Activated T-cell treated with anti-CD3 and anti-CD28 coated beads, Interleukin-2, amount 50 U/mL, for 4 hours (primary cell): Measurements from ENCODE around the gene EID2. TPM values are rescaled to one million over a fixed set of nuclear protein-coding genes. Genes with fewer than 3 reads are reported as not detected.

Source experiments
- ATAC-seq, 2 donors: fragments of 200-7000 bp; cut with Tn5 transposase; one replicate each; pipeline ENCODE4 v1.10.0; 2021
- DNase-seq: peaks from one replicate; pipeline ENCODE4 v3.0.0-alpha.2; 2020
- H3K27me3 Mint-ChIP-seq: one replicate; pipeline ENCODE4 v1.8.0; 2021; ENCODE audit warnings: low read depth, mixed read lengths
- H3K36me3 Mint-ChIP-seq: one replicate; pipeline ENCODE4 v1.8.0; 2022; ENCODE audit warnings: mixed read lengths; ENCODE audit not compliant: insufficient read depth
- H3K4me1 Mint-ChIP-seq: one replicate; pipeline ENCODE4 v1.8.0; 2021; ENCODE audit warnings: low read depth, mixed read lengths
- H3K4me3 Mint-ChIP-seq: one replicate; pipeline ENCODE4 v1.8.0; 2021; ENCODE audit warnings: mild to moderate bottlenecking, moderate library complexity, mixed read lengths
- H3K9me3 Mint-ChIP-seq: one replicate; pipeline ENCODE4 v1.8.0; 2021; ENCODE audit warnings: mixed read lengths
- total RNA-seq, 3 donors: library from RNA; stranded (reverse); gene quantifications; one replicate each; pipeline ENCODE4 v1.2.1, GENCODE V29; 2021

EID2 gene, protein sequence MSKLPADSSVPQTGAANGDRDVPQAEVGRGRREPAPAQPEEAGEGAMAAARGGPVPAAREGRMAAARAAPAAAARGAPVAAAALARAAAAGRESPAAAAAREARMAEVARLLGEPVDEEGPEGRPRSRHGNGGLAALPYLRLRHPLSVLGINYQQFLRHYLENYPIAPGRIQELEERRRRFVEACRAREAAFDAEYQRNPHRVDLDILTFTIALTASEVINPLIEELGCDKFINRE
- total RNA-seq, result 10 to 100 TPM; 14.9 to 16.5 (median 16.1) TPM

- Mint-ChIP-seq H3K4me1 (peaks cover 50% of the 10 kb centered on the region), H3K36me3 (peaks cover 5% of the 10 kb centered on the region), H3K9me3 (no peaks in the 10 kb centered on the region), H3K4me3 (peak within 1 kb of the TSS; percentile 95), H3K27me3 (no peaks in the 10 kb centered on the region)
- ATAC-seq, result peak; percentile 89
- peak; percentile 94 for DNase-seq
Observed at GRCh38 chr19:39539518-39540332, at the start of gene EID2. Gene EID2 (minus strand): TSS chr19:39540161. CDS start chr19:39540079, 82 bp downstream.

- ATAC-seq (no peak), DNase-seq (no peak)
- no peaks in the 10 kb centered on the region for H3K36me3 Mint-ChIP-seq
- H3K4me3 Mint-ChIP-seq, result no peak overlapping the region
- peaks cover 22% of the 10 kb centered on the region for H3K27me3 Mint-ChIP-seq
- no peaks in the 10 kb centered on the region for H3K4me1 Mint-ChIP-seq
- no peaks in the 10 kb centered on the region for H3K9me3 Mint-ChIP-seq
Observed at GRCh38 chr19:39588066-39588465, 48.1 kb upstream of the EID2 start.

DNA sequence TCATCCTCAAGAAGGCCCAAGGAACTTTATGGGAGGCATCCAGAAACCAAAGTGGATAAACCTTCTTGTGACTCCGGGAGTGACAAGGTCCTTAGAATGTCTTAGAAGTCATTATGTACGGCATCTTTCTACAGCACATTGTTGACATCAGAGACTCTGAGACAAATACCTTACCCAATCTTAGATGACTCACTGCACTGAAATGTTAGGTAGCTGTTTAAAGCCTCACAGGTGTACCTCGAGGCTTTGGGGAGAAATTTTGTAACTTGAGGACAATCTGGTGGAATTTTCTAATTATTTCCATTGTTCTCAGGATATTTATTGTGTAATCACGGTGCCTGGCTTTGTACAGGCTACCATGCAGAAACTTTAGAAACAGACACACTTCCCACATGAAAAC lies 47.5 kb upstream of the EID2 start:
- no peaks in the 10 kb centered on the region for H3K9me3 Mint-ChIP-seq
- no peak for ATAC-seq
- DNase-seq, result no peak
- H3K27me3 Mint-ChIP-seq, result peaks cover 22% of the 10 kb centered on the region
- no peaks in the 10 kb centered on the region for H3K4me1 Mint-ChIP-seq
- H3K36me3 Mint-ChIP-seq, result no peaks in the 10 kb centered on the region
- H3K4me3 Mint-ChIP-seq, result no peak overlapping the region

DNA sequence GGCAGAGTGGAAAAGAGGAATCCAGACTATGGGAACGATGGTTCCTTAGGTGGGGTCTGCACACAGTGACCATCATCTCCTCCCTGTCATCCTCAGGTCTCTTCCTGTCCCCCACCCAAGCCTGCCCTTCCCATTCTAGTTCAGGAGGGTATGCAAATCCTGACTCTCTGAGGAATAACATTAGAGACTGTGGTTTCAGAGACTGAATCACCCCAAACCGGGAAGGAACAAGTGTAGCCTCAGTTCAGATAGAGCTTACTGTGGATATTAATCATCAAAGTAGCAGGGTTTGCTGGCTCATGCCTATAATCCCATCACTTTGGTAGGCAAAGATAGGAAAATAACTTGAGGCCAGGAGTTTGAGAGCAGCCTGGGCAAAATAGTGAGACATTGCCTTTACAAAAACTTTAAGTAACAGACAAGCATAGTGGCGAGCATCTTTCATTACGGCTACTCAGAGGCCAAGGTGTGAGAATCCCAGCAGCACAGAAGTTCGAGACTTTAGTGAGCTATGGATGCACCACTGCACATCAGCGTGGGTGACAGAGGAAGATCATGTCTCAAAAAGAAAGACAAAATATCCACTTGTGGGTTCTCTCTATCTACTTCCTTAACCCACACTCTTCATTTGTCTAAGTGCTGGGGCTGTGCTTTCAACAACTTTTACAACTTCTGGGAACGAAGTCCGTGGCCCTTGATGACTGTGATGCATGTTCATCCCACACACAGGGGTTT lies 43.1 kb upstream of the EID2 start:
- ATAC-seq (peak; percentile 61 to 64), DNase-seq (no peak)
- Mint-ChIP-seq H3K4me3 (no peak overlapping the region), H3K9me3 (peaks cover 9% of the 10 kb centered on the region), H3K4me1 (no peaks in the 10 kb centered on the region), H3K36me3 (peaks cover 1% of the 10 kb centered on the region), H3K27me3 (peaks cover 26% of the 10 kb centered on the region)

DNA sequence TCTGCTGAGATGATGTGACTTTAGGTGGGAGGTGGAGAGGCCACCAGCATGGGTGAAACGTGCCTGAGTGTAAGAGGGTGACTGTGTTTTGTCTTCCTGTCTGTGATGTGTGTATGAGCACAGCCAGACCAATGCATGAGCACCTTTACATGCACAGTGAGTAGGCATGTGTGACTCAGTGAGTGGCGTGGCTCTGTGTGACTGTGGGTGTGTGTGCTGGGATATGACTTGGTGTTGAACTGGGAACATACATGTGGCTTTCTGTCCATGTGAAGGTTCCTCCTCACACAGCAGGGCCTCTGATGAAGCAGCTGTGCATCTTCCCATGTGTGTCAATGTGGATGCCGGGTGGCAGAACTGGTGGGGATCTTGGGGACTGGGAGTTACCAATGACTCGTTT lies 42.5 kb upstream of the EID2 start:
- ATAC-seq, result peak; percentile 91
- peaks cover 1% of the 10 kb centered on the region for H3K36me3 Mint-ChIP-seq
- H3K4me3 Mint-ChIP-seq, result no peak overlapping the region

GRCh38 chr19:39568604-39569003 lies 28.6 kb upstream of the EID2 start:
- no peak overlapping the region for H3K4me3 Mint-ChIP-seq
- no peaks in the 10 kb centered on the region for H3K36me3 Mint-ChIP-seq
- ATAC-seq, result no peak
- peaks cover 8% of the 10 kb centered on the region for H3K9me3 Mint-ChIP-seq
- peaks cover 19% of the 10 kb centered on the region for H3K27me3 Mint-ChIP-seq
- no peaks in the 10 kb centered on the region for H3K4me1 Mint-ChIP-seq
- no peak for DNase-seq

More for the DNA sequence above, 42.5 kb upstream of the EID2 start:
- H3K27me3 Mint-ChIP-seq, result peaks cover 29% of the 10 kb centered on the region
- DNase-seq, result no peak
- peaks cover 9% of the 10 kb centered on the region for H3K9me3 Mint-ChIP-seq
- no peaks in the 10 kb centered on the region for H3K4me1 Mint-ChIP-seq

- H3K4me3 Mint-ChIP-seq, result no peak overlapping the region
- no peaks in the 10 kb centered on the region for H3K9me3 Mint-ChIP-seq
- DNase-seq (no peak), ATAC-seq (no peak)
- H3K4me1 Mint-ChIP-seq, result no peaks in the 10 kb centered on the region
- H3K36me3 Mint-ChIP-seq, result no peaks in the 10 kb centered on the region
- peaks cover 8% of the 10 kb centered on the region for H3K27me3 Mint-ChIP-seq
Observed at GRCh38 chr19:39566064-39566463, 26.1 kb upstream of the EID2 start.

DNA sequence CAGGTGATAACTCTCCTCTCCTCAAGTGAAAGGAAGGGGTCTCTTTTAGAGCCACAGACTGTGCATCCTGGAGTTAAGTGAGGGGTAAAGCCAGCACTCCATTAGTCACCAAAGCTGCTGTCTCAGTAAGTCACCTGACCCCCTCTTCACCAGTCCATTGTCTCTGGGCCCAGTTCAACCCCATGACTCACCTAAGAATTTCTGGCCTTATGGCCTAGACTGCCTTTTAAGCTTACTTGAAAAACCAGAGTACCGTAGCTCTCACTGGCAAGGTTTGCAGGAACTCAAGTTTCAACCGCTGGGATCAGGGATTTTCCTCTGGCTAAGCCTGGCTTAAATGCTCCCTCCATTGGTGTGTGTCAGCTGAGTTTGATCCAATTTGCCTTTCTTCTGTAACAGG lies 23.4 kb upstream of the EID2 start:
- Mint-ChIP-seq H3K4me3 (no peak overlapping the region), H3K4me1 (peaks cover 13% of the 10 kb centered on the region), H3K27me3 (peaks cover under 1% of the 10 kb centered on the region), H3K36me3 (no peaks in the 10 kb centered on the region), H3K9me3 (no peaks in the 10 kb centered on the region)
- no peak for DNase-seq
- ATAC-seq, result no peak

DNA sequence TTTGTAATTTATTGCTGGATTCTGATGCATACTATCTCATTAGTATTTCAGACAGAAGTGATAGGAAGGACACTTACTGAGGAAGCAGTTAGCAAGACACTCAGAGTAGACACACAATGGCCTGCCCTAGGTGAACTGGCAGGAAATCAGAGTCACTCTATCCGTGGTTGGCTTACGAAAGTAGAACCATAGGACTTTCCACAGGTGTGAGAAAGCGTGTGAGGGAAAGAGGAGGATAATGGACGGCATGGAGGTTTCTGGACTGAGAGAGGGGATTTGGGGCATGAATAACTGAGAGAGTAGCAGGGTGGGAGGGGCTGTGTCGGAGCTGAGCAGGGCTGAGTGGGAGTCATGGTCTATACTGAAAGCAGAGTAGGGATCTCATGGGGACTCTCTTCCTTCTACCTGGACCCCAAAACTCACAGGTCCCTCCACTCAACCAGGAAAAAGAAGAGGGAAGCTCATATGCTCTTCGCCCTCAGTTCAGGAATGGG lies 18.7 kb upstream of the EID2 start:
- H3K4me3 Mint-ChIP-seq, result peak overlapping the region; percentile 66
- peaks cover 25% of the 10 kb centered on the region for H3K4me1 Mint-ChIP-seq
- DNase-seq, result no peak
- no peaks in the 10 kb centered on the region for H3K9me3 Mint-ChIP-seq
- H3K27me3 Mint-ChIP-seq, result no peaks in the 10 kb centered on the region
- no peaks in the 10 kb centered on the region for H3K36me3 Mint-ChIP-seq
- peak; percentile 51 to 65 for ATAC-seq

GRCh38 chr19:39557811-39558623 lies 18.1 kb upstream of the EID2 start:
- no peaks in the 10 kb centered on the region for H3K36me3 Mint-ChIP-seq
- H3K4me1 Mint-ChIP-seq, result peaks cover 26% of the 10 kb centered on the region
- H3K4me3 Mint-ChIP-seq, result peak overlapping the region; percentile 66
- H3K9me3 Mint-ChIP-seq, result no peaks in the 10 kb centered on the region
- ATAC-seq, result peak; percentile 68 to 70
- no peak for DNase-seq
- no peaks in the 10 kb centered on the region for H3K27me3 Mint-ChIP-seq

DNA sequence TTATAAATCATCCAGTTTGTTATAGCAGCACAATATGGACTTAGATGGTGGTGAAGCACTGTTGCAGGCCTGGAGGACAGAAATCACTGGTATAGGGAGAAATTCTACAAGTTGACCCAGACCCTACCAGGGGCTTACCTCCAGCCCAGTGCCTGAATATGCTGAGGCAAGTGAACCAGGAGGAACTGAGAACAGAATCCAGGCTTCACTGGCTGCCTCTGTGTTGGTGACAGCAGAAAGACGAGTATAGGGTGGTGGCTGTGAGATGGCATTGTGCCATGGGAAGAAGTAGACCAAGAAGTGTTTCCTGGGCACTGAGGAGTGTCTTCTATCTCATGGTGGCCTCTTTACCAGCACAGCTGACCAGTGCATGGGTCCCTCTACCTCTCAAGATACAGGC lies 15.9 kb upstream of the EID2 start:
- Mint-ChIP-seq H3K27me3 (no peaks in the 10 kb centered on the region), H3K36me3 (no peaks in the 10 kb centered on the region), H3K4me3 (no peak overlapping the region), H3K4me1 (peaks cover 31% of the 10 kb centered on the region), H3K9me3 (no peaks in the 10 kb centered on the region)
- DNase-seq, result no peak
- ATAC-seq, result no peak

DNA sequence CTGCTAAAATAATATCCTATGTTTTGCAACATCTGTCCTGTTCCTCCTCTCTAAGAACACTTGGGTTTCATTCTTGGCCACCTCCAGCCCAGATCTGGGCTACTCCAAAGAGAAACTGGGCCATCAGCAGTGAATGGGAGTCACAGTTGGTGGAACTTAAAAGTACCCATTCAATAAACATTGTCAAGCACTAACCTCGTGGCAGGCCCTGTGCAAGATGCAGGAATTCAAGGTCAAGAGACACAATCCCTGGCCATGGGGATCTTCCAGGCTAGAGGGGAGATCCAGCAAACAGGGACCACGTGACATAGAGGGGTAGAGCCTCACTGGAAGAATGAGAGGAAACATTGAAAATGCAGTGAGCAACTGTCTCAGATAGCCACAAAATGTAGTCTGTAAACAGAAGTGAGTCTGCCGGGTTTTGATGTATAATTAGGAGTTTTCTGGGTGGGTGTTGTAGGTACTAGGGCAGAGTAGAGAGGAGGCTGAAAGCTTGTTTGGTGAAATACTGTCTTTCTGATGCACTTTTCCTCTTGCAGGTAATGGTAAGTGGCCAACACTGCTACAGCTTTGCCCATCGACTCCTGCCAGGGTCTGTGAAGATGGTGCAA lies 14.8 kb upstream of the EID2 start:
- H3K4me1 Mint-ChIP-seq, result peaks cover 28% of the 10 kb centered on the region
- no peaks in the 10 kb centered on the region for H3K27me3 Mint-ChIP-seq
- no peaks in the 10 kb centered on the region for H3K36me3 Mint-ChIP-seq
- no peak for DNase-seq
- no peaks in the 10 kb centered on the region for H3K9me3 Mint-ChIP-seq
- no peak for ATAC-seq
- H3K4me3 Mint-ChIP-seq, result no peak overlapping the region

DNA sequence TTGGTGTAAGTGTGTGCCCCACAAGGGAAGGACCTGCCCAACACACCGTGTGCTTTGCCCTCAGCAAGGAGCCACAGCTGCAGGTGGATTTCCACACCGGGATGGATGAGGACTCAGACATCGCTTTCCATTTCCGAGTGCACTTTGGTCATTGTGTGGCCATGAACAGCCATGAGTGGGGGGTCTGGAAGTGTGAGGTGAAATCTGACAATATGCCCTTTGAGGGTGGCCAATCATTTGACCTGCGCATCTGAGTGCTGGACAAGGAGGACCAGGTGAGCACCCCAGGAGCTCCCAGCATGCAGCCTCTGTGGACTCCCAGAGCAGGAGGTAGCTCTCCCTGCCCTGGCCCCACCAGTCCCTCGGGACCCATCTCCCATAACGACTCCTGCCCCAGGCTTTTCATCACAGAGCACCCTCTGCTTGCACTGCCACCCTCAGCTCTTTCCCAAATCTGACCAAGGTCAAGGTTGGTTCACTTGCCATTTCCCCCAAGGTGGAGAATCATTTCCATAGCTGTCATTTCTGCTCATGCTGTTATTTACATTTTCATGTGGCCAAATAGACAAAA lies 13.2 kb upstream of the EID2 start:
- ATAC-seq (no peak), DNase-seq (no peak)
- no peaks in the 10 kb centered on the region for H3K27me3 Mint-ChIP-seq
- no peak overlapping the region for H3K4me3 Mint-ChIP-seq
- no peaks in the 10 kb centered on the region for H3K9me3 Mint-ChIP-seq
- H3K36me3 Mint-ChIP-seq, result no peaks in the 10 kb centered on the region
- H3K4me1 Mint-ChIP-seq, result peaks cover 15% of the 10 kb centered on the region
